ENCODE data around the gene TGFA.

Gene TGFA

DNA sequence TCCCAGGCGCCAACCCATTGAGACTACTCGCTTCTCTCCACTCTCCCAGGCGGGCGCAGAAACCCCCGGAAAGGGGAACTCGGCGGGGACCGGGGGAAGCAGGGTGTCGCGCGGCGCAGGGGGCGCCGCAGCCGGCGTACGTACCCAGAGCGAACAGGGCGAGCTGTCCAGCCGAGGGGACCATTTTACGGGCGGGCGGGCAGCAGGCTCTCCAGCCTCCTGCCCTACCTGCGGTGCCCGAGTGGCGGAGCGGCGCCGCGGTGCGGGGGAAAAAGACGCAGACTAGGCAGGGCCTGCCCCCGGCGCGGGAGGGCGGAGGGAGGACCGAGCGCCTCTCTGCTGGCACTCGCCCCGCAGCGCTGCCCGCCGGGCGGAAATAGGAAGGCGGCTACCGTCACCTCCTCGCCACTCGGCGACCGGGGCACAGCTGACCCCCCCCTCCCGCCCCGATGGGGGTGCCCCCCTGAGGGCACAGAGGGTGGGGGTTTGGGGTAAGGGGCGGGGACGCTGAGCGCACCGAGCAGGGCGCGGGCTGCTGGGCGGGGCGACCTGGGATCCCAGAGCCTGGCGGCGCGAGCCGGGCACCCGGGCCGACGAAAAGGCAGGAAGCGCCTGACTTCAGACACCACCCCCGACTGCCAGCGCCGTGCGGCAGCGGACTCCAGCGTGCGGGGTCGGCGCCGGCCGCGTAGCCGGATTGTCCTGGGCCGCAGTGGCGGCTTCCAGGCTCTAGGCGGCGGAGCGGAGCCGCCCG, at the start of gene TGFA:
Gene TGFA, minus strand, starts transcription at position 243 of the 754 bp plus-strand sequence. Its CDS starts 59 bp downstream, at position 184.
- no peak for FAIRE-seq

DNA sequence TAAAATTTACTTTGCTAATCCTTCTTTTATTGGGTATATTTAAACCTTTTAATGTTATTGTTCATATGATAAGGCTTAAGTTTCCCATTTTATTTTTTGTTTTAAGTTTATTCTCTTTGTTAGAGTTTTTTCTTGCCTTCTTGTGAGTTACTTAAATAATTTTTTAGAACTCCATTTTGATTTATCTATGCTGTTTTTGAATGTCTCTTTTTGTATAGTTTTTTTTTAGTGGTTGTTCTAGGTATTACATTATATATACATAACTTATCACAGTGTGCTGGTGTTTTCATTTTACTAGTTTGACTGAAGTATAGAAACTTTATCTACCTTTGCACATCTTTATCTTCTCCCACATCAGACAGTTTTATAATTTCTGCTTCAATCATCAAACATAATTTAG, 49.4 kb upstream of the TGFA start:
- peak; percentile 33 for FAIRE-seq

DNA sequence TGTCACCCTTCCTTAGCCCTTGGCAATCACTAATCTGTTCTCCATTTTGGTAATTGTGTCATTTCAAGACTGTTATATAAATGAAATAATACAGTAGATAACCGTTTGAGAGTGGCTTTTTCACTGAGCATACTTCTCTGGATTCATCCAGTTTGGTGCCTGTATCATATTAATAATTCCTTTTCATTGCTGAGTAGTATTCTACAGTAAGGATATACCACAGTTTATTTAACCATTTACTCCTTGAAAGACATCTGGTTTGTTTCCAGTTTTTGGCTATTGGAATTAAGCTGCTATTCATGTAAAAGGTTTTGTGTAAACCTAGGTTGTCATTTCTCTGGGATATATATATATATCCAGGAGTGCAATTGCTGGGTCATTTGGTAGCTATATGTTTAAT, 44.6 kb upstream of the TGFA start:
- no peak for FAIRE-seq

DNA sequence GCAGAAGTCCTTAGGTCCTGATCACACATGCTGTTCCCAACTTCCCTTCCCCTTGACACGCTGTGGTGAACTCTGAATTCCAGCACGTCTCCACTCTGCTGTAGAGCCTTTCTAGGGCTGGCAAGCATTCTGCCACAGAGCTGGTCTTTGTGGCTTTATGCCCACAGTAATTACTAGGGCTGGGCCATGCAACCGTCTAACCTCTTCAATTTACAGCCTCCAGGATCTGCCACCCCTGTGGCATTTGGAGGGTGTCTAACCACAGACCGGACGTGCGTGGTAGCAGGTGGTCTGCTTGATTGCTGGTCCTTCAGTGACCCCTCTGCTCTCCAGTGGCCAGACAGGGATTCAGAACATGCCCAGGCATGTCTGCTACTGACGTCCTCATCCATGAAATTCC, 43.1 kb upstream of the TGFA start:
- FAIRE-seq = no peak

DNA sequence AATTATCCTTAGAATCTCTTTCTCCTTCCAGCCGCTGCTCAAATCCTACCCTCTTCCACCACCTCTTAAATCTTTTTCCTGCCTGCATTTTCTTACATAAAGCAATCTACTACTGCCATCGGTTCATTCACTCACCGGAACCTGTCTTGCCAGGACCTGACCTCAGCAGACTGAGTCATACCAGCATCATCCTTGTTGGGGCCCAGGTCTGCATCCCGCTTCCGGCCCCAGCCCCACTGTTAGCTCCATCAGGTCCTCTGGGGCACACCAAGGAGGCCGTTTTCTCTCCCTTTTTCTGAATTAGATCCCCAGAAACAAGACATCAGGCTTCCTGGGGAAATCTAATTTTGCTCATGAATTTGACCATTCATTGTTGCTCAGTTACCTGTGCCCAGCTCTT, 42.7 kb upstream of the TGFA start:
- no peak for FAIRE-seq

DNA sequence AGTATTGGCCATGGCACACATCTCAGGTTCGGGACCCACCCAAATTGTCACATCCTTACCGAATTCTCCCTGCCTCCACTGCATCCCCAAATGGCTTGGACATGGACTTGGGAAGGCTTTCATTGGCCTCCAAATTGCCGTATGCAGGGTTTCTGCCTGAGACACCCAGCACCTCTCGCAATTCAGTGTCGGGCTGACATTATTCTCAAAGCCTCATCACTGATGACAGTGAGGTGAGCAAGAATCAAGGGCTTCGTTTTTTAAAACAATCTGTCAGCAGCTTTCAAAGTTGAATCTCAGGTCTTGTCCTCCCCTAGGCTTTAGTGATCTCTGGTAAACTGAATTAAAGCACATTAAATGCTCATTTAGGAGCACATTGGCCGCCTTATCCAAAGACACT, 29.5 kb upstream of the TGFA start:
- no peak for FAIRE-seq

DNA sequence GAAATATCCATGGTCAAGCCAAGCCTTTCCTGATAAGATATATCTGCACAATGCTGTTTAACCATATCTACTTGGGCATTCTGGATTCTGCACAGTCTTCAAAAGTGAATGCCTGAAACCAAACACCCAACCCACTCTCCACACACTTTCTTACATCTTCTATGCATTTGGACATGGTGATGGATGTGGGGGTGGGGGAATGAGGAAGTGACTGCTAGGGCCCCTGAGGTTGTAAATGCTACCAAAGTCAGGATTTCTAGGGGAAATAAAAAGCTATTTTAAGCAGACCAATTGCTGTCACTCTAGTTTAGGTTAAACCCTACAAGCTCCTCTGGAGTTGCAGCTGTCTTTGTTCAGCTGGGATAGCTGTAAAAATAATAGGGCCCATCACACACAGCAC, 26.7 kb upstream of the TGFA start:
- no peak for FAIRE-seq

DNA sequence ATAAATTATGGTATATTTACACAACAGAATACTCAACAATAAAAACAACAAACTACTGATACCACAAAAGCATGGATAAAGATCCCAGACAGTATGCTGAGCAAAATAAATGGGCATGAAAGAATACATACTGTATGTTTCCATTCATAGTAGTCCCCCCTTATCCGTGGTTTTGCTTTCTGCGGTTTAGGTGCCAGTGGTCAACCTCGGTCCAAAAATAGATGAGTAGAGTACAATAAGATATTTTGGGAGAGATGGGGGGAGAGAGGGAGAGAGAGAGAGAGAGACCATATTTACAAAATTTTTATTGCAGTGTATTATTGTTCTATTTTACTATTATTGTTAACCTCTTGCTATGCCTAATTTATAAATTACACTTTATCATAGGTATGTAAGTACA, 21.0 kb upstream of the TGFA start:
- no peak for FAIRE-seq

DNA sequence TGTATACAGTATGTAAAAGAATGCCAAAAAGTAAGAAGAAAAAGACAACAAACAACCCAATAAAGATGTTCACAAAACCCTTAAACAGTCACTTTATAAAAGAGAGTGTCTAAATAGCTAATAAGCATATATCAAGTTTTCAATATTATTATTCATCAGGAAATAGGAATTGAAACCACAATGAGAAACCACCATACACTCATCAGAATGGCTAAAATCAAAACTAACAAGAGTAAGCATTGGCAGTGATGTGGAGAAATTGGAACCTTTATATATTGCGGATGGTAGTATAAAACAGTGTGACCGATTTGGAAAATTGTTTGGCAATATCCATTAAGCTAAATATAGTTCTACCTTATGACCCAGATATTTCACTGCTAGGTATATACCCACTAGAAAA, 20.5 kb upstream of the TGFA start:
- FAIRE-seq = no peak

DNA sequence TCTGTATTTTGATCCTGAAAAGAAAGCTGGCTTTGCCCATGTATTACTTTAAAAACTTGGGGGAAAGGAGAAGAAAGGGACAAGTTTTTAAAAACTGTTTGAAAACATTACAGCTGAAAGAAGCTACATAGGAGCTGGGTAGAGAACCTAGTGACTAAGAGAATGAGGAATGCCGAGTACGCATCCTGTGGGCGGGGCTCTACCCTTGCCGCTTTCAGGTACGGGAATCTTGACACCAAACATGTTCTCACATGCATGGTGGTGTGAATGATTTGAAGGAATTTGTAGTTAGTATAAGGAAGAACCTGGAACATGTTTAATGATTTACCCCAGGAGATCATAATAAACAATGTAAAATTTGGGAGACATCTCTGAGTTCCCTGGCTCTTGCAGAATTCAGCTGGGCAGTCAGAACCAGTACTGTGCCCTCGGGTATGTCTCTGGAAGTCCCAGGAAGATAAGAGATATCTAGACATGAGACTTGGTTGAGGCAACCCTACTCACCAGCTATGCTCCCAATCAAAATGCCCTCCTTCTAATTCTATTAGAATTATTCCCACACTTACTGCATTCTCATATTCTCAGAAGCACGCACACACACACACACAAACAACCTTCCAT, 16.5 kb upstream of the TGFA start:
- no peak for FAIRE-seq

DNA sequence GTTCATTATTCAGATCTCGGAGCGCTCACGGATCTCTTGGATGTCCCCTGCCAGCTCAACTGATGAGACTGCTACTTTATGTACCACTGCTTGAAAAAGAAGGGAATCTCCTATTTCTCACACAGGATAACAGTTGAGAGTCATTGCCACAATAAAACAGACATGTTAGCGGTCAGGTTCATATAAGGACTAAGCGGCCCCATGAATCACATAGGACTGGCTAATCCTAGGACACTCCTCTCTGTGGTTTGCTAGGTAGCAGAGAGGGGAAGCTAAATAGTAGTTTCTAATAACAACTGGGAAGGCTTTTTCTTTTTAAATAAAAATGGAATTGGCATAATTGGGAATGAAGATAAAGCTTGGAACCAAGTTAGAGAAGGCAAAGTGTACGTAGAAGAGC, 15.9 kb upstream of the TGFA start:
- no peak for FAIRE-seq

DNA sequence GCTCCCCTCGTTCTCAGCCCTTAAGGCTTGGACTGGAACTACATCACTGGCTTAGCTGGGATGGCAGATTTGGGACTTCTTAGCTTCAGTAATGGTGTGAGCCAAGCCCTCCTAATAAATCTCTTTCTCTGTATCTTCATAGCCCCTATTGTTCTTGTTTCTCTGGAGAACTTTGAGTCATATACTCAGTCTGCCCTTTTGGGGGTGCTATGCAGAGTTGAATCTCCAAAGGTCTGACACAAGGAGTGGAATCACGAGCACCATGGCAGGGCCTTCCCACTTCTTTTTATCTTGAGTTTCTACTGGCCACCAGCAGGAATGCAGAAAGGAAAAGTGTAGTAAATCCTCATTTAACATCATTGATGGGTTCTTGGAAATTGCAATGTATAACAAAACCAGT, 13.3 kb upstream of the TGFA start:
- FAIRE-seq = no peak

DNA sequence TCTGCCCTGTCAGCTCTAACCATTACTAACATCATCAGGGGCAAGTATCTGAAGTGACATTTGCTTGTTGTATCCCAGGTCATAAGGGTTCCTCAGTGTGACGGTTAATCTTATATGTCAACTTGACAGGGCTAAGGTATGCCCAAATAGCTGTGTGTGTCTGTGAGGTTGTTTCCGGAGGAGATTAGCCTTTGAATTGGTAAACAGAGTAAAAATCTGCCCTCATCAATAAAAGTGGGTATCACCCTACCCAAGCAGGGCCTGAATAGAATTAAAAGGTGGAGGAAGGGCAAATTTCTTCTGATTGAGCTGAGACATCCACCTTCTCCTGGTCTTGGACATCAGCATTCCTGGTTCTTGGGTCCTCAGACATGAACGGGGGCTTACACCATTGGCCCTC, 12.8 kb upstream of the TGFA start:
- FAIRE-seq = no peak

DNA sequence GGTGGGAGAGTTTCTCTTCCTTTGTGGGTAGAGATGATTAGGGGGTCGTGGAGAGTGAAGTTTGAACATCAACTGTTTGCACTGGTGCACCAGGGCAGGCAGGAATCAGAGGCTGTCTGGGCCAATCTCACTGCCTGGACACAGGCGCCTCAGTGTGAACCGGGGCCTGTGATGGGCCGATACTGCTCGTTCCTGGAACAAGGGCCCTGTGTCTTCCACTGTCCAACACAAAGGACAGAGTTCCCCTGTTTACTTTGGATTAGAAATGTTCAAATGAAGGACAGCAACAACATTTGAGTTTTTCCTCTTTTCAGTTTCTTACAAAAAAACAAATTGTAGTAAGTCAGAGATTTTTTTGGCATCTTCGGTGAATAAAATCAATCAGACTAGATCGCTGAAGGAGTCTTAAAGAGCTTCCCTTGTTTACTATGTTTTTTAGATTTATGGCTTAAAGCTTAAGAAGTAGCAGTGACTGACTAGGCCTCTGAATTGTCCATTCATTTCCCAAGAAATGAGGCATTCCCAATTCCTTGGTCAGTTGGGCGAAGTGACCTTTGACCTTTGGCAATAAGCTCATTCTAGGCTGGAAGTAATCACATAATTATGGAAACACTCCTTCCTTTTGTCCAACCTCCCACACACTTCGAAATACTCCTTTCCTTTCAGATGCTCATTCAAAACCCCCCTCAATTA, 11.6 kb upstream of the TGFA start:
- FAIRE-seq = no peak

DNA sequence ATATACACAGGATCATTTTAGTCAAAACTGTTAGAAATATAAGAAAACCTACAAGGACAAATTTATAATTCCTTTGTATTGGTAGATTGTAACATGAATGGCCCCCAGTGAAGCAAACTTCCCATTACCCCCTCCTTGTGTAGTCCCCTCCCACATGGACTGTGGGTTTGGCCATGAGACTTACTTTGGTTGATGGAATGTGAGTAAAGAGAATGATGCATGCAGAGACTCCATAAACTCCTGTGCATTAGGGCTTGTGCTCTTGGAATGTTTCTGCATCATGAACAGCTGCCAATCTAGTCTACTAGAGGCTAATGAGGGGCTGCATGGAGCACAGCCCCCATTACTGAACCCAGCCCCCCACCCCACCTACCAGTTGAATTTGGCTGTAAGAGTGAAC, 8.3 kb upstream of the TGFA start:
- no peak for FAIRE-seq

DNA sequence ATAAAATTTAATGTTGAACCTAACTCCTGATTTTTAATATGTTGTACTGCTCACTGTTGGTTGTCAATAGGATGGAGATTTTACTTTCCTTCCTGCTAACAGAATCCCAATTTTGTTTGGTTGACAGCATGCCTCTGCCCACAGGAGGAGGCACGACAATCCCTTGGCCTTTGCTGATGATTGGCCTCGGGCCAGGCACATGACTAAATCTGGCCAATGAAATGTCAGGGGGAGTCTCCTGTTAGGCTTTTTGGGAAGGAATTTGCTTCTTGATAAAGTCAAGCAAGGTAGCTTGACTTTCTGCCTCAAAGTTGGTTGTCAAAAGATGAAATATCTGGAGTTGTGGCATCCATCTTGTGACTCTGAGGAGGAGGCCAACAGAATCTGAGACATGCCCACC, 6.8 kb upstream of the TGFA start:
- FAIRE-seq = no peak

DNA sequence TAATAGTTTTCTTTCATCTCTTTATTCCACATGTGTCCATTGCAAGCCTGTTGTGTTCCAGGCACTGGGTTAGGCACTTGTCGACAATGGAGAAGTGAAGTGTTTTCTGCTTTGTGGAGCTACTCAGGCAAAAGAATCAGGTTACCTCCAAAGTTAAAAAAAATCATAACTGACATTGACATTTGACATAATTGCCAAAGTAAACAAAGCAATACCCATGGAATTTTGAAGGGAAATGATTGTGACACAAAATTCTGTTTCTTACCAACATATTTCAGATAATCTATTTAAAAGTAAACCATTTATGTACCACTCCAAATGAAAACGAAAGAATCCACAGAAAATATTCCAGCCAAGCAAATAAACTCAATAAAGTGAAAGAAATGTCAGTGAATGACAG, 6.4 kb upstream of the TGFA start:
- FAIRE-seq = no peak

DNA sequence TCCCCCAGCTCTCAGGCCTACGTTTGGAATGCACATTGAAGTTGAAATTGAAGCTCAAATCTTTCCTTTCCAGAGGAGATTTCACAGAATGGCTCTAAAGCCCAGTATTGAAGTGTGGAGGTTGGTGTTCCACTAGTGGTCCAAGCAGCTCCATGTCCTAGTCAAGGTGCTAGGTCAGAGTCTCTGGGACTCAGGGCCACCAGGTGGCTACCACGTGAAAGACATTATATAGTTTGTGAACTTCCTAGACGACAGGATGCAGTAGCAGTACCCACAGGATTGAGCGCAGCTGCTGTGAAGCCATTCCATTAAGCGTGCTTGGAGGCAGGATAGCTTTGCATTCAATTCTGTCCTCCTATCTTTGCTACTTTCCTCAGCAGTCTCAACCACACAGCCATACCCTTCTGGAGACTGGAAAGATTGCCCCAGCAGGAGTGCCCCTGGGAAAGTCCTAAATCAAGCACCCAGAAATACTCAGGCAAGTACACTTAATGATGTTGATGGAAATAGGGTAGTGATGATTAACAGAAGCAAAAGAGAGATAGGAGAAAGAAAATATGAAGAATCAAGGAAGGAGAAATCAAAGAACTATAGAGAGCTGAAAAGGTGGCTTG, 4.7 kb upstream of the TGFA start:
- FAIRE-seq = no peak

DNA sequence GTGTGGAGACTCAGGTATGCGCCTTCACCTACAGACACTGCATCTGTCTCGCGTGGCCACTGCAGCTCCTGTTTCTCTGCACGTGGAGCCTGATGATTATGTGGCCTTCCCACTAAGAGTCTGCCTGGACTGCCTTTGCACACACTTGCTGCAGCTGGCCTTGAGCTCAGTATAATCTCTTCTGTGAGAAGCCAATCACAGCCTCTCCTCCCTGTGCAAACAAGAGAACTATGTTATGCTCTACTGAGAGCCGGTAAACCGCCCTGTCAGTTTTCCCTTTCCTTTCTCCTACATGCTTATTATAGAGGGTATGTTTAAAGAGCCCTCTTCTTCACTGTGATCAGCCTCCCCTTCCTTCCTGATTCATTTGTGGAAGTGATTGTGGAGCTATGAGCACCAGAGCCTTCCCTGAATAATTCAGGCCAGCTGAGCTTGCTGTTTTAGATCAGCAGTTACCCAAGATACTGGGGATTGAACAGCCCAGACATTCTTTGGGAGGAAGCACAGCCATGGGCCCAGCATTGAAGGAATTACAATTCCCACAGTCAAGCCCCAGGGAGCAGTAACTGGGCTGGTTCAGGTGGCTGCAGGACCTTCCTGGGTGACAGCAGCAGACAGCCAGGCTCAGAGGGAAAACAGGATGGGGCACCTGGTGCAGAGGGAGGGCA, 3.7 kb upstream of the TGFA start:
- no peak for FAIRE-seq

DNA sequence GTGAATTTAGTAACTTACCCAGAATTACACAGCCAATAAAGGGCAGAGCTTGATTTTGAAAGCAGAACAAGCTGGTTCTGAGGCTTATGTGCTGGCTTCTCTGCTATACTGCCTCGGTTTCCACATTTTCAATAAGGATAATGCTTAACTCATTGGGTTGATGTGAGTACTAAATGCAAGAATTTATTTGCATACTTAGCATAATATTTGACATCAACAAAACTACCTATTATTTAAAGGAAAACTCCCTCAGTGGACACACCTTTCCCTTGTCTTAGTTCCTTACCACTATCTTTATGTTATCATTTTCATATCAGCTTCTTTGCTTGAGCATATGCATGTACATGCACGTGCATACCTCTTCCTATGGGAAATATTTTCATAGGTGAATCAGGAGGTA, 3.0 kb upstream of the TGFA start:
- no peak for FAIRE-seq

DNA sequence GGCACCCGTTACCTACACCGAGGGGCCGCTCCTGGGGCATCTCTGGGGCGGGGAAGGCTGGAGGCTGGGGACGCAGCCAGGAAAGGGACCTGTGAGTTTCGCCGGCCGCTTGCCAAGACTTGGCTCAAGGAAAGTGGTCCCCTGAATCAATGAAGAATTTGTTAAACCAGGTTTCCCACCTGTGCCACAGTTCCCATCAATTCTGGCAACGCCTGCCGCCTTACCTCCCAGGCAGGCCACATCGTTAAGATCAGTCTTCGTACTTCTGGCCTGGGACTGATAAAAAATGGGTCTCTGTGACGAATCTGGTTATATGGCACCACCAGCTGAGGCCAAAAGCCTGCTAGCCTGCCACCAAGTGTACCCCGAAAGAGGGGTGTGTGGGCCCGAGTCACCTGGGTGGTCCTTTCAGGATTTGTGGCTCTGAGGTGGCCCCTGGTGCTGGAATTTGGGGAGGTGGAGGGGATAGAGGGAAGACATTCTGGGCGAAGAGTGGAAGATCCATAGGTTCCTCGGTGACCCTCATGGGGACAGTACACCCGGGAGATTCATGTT, 789 bp upstream of the TGFA start:
- FAIRE-seq = no peak

DNA sequence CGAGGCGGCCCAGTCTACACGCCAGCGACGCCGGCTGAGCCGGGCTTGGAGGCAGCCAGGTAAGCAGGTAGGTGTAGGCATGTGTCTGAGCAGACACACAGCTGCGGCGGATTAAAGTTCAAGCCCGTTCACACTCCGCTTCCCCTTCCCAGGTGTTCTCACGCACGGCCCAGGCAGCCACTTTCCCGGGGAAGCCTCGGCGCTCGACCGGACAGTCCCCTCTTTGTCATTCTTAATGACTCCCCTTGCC, 367 bp downstream of the TGFA start:
- FAIRE-seq = no peak

All from G401.6 (cell line).